Panc1 (cell line): ENCODE data around the gene HMGN4. TPM values are rescaled to one million over a fixed set of nuclear protein-coding genes. Genes with fewer than 3 reads are reported as not detected.

ENCODE experiments used
- ATAC-seq: fragments of 200-7000 bp; cut with Tn5 transposase; 2 replicates; pipeline ENCODE4 v1.9.1; 2020; ENCODE audit warnings: mild to moderate bottlenecking, moderate library complexity
- BruUV-seq: library from RNA; stranded (reverse); fragments of 400-500 nt; replicated peaks from 2 replicates; lab custom pipeline; 2021; lab: Mats Ljungman, UMichigan
- CTCF ChIA-PET: fragments of 300-600 bp; sonication (Branson Sonifier 250); formaldehyde crosslinking; loops from one replicate; lab custom pipeline; 2022; ENCODE audit warnings: antibody characterized with exemption; lab: Charles Lee
- POLR2A ChIA-PET: fragments of 300-600 bp; sonication (Branson Sonifier 250); formaldehyde crosslinking; loops from one replicate; lab custom pipeline; 2022; ENCODE audit warnings: antibody characterized with exemption; lab: Charles Lee
- DNase-seq: peaks from one replicate; pipeline ENCODE4 v3.0.0-alpha.2; 2010; ENCODE audit warnings: low read depth, low spot score
- H3K27ac ChIP-seq: 2 replicates; pipeline ENCODE4 v1.5.1; 2011; ENCODE audit warnings: mild to moderate bottlenecking, low read length, inconsistent platforms
- H3K27me3 ChIP-seq: fragments of 200-500 bp; sonication (Bioruptor generic); 2 replicates; pipeline ENCODE4 v1.6.0; 2014; ENCODE audit warnings: low read length, inconsistent platforms; ENCODE audit not compliant: control insufficient read depth, insufficient read depth
- H3K36me3 ChIP-seq: fragments of 200-500 bp; sonication (Bioruptor generic); 2 replicates; pipeline ENCODE4 v1.5.1; 2014; ENCODE audit warnings: inconsistent platforms, mild to moderate bottlenecking, low read length, moderate library complexity; ENCODE audit not compliant: control insufficient read depth, insufficient read depth
- H3K4me1 ChIP-seq: 2 replicates; pipeline ENCODE4 v1.5.1; 2011; ENCODE audit warnings: inconsistent platforms, mild to moderate bottlenecking, low read length, moderate library complexity; ENCODE audit not compliant: control insufficient read depth, insufficient read depth
- H3K4me3 ChIP-seq, 2 experiments: 2 replicates each; pipeline ENCODE4 v1.5.1; 2011 to 2012; ENCODE audit warnings: low read depth in 2 of 2, low read length in 2 of 2, mild to moderate bottlenecking in 2 of 2, inconsistent platforms in 1 of 2, moderate library complexity in 1 of 2
- H3K9me3 ChIP-seq: fragments of 200-500 bp; sonication (Bioruptor generic); 2 replicates; pipeline ENCODE4 v1.5.1; 2014; ENCODE audit warnings: low read depth, mild to moderate bottlenecking, inconsistent platforms, low read length, moderate library complexity; ENCODE audit not compliant: control insufficient read depth, insufficient read depth
- CTCF ChIP-seq: fragments of 450-650 bp; IDR thresholded peaks from 2 replicates; pipeline ENCODE4 v1.5.1; 2017; ENCODE audit warnings: mild to moderate bottlenecking
- POLR2AphosphoS5 ChIP-seq: IDR thresholded peaks from 2 replicates; pipeline ENCODE4 v1.6.1; 2012; ENCODE audit warnings: mild to moderate bottlenecking, low read depth, low read length, moderate library complexity
- REST ChIP-seq, 2 experiments: IDR thresholded peaks; 2 replicates each; pipeline ENCODE4 v1.6.1; 2011 to 2012; ENCODE audit warnings: low read depth in 2 of 2, control low read depth in 1 of 2, low read length in 1 of 2, mild to moderate bottlenecking in 1 of 2, moderate library complexity in 1 of 2; ENCODE audit not compliant: insufficient read depth in 1 of 2
- SIN3A ChIP-seq: IDR thresholded peaks from 2 replicates; pipeline ENCODE4 v1.6.1; 2012; ENCODE audit warnings: low read depth, mild to moderate bottlenecking, low read length, moderate library complexity, borderline replicate concordance; ENCODE audit not compliant: insufficient read depth
- TCF7L2 ChIP-seq: IDR thresholded peaks from 2 replicates; pipeline ENCODE4 v1.6.1; 2011; ENCODE audit warnings: mild to moderate bottlenecking, low read depth, low read length, inconsistent platforms
- in situ Hi-C: cut with HindIII; loops from 2 replicates; pipeline ENCODE4 v1.10.0; 2016; ENCODE audit warnings: low sequenced_read_pairs, low pct_unique_long_range_greater_than_20kb
- intact Hi-C: fragments of 100-400 bp; cut with micrococcal nuclease; formaldehyde crosslinking; loops from one replicate; pipeline ENCODE4 v1.10.0; 2022; ENCODE audit not compliant: unreplicated experiment
- total RNA-seq: library from RNA; stranded (reverse); gene quantifications from one replicate; pipeline ENCODE4 v1.2.1, GENCODE V29; 2021; ENCODE audit not compliant: unreplicated experiment

HMGN4 gene
- total RNA-seq, 1 experiment from 2014 or later: 60.5 TPM

DNA sequence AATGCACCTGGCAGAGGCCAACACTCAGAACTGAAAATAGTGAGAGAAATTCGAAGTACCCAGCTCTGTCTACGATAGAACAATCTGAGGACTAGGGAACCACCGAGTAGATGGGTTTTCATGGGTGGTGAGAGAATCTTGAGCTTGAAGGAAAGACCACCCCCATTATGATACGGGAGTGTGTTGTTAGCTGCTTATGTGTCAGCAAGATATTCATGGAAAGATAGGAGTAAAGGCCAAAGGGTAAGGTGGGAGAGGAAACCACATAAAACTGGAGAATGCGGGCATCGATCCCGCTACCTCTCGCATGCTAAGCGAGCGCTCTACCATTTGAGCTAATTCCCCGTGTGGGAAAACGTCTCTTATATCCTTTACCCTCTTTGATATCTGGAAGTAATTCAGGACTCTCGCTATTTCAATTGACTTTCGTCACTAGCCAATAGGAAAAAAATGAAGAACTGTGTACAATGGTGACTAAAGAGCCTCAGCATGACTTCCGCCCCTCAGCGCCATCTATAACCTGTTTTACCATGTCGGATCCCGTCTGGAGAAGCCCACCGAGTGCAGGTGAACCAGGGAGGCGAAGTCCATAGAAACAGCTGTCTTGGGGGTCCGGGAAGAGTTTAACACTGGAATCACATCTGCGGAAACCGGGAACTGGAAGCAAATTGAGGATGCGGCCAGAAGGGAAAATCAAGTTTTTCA is 33.6 kb downstream of the HMGN4 start:
- H3K27me3 ChIP-seq: no peaks in the 10 kb centered on the region
- H3K4me3 ChIP-seq: peak overlapping the region; percentile 74 to 85
- POLR2A ChIA-PET: no interaction called here
- peak overlapping the region; percentile 80 for H3K27ac ChIP-seq
- TF ChIP-seq POLR2AphosphoS5 (peak; percentile 65; the same call in 1 of the 2 replicates), SIN3A (0 out of 2 replicates have a peak, but pooled peaks have one; percentile 33), REST (IDR thresholded peaks at IDR 0.05; ENCODE audit: insufficient read depth in 1 of 2, low read depth in 2 of 2, low read length in 1 of 2) (no peak), TCF7L2 (peak; percentile 17; the same call in 1 of the 2 replicates)
- no TSS peak for BruUV-seq
- intact Hi-C loops: loop anchor here (1.0 to 10.0 kb wide), 2 partner anchors 24 to 663 kb away; no protein-coding TSS in a partner anchor
- DNase-seq: peak; percentile 98
- CTCF ChIA-PET: interaction anchor here (0.5 to 2.5 kb wide), 6 partner anchors 15 to 563 kb away, joined by 4 to 39 read pairs (median 10); no protein-coding TSS in a partner anchor
- H3K36me3 ChIP-seq: no peaks in the 10 kb centered on the region
- H3K9me3 ChIP-seq: no peaks in the 10 kb centered on the region
- peak; percentile 84 for ATAC-seq
- H3K4me1 ChIP-seq: peaks cover 20% of the 10 kb centered on the region
- in situ Hi-C loops: no loop called here

GRCh38 chr6:26575494-26575939 is 37.4 kb downstream of the HMGN4 start:
- Histone ChIP-seq H3K4me3 (peak overlapping the region; percentile 55 to 84; a peak in 3 of 4 replicates), H3K4me1 (peaks cover 17% of the 10 kb centered on the region), H3K36me3 (no peaks in the 10 kb centered on the region), H3K9me3 (no peaks in the 10 kb centered on the region), H3K27ac (no peak overlapping the region), H3K27me3 (no peaks in the 10 kb centered on the region)
- peak; percentile 91 for DNase-seq
- ChIA-PET CTCF (no interaction called here), POLR2A (interaction anchor here (0.5 to 2.0 kb wide), 2 partner anchors 15 to 20 kb away, joined by 3 to 10 read pairs; no protein-coding TSS in a partner anchor)
- TF ChIP-seq CTCF (no peak), SIN3A (no peak), REST (IDR thresholded peaks at IDR 0.05; ENCODE audit: insufficient read depth in 1 of 2, low read depth in 2 of 2, low read length in 1 of 2) (no peak), POLR2AphosphoS5 (no peak; the same call in 1 of the 2 replicates), TCF7L2 (no peak)
- intact Hi-C loops: loop anchor here (10.0 kb wide), 1 partner anchor 659 kb away; no protein-coding TSS in a partner anchor
- no TSS peak for BruUV-seq
- in situ Hi-C loops: no loop called here
- peak; percentile 61 for ATAC-seq
